Activated effector memory CD4-positive, alpha-beta T cell treated with anti-CD3 and anti-CD28 coated beads, Interleukin-2, amount 50 U/mL, for 16 hours (primary cell): ENCODE data around the gene LRP4.

Experiments
- DNase-seq: peaks from one replicate; pipeline ENCODE4 v3.0.0-alpha.2; 2020

LRP4 gene

GRCh38 chr11:46917762-46918082, 628 bp downstream of the LRP4 start:
- no peak for DNase-seq

GRCh38 chr11:46917109-46917761, 1.1 kb downstream of the LRP4 start:
- DNase-seq: no peak

- DNase-seq: no peak
Measured at GRCh38 chr11:46916286-46917108, 1.9 kb downstream of the LRP4 start.

GRCh38 chr11:46914910-46915309, 3.4 kb downstream of the LRP4 start:
- no peak for DNase-seq

- no peak for DNase-seq
Measured at GRCh38 chr11:46914363-46914762, 4.0 kb downstream of the LRP4 start.

- DNase-seq: no peak
Measured at GRCh38 chr11:46913484-46913883, 4.9 kb downstream of the LRP4 start.

GRCh38 chr11:46912526-46913150, 5.7 kb downstream of the LRP4 start:
- no peak for DNase-seq

GRCh38 chr11:46907606-46908005, 10.7 kb downstream of the LRP4 start:
- no peak for DNase-seq

GRCh38 chr11:46906609-46907041, 11.7 kb downstream of the LRP4 start:
- no peak for DNase-seq

- DNase-seq: no peak
Measured at GRCh38 chr11:46905806-46906205, 12.5 kb downstream of the LRP4 start.

GRCh38 chr11:46903846-46904245, 14.5 kb downstream of the LRP4 start:
- no peak for DNase-seq

GRCh38 chr11:46902694-46903093, 15.7 kb downstream of the LRP4 start:
- no peak for DNase-seq

GRCh38 chr11:46901156-46901555, 17.2 kb downstream of the LRP4 start:
- no peak for DNase-seq

- DNase-seq: no peak
Measured at GRCh38 chr11:46900091-46900746, 18.1 kb downstream of the LRP4 start.

- DNase-seq: no peak
Measured at GRCh38 chr11:46899501-46900025, 18.8 kb downstream of the LRP4 start.

- no peak for DNase-seq
Measured at GRCh38 chr11:46898396-46899095, 19.8 kb downstream of the LRP4 start.

- no peak for DNase-seq
Measured at GRCh38 chr11:46896719-46897406, 21.5 kb downstream of the LRP4 start.

- no peak for DNase-seq
Measured at GRCh38 chr11:46895821-46896220, 22.5 kb downstream of the LRP4 start.

GRCh38 chr11:46894961-46895360, 23.4 kb downstream of the LRP4 start:
- DNase-seq: no peak

GRCh38 chr11:46894506-46894905, 23.8 kb downstream of the LRP4 start:
- no peak for DNase-seq

GRCh38 chr11:46892838-46893237, 25.5 kb downstream of the LRP4 start:
- no peak for DNase-seq

- no peak for DNase-seq
Measured at GRCh38 chr11:46892109-46892508, 26.2 kb downstream of the LRP4 start.
